Bronchial epithelial cell (primary cell): Measurements from ENCODE around the gene CREBL2. TPM values are rescaled to one million over a fixed set of nuclear protein-coding genes. Genes with fewer than 3 reads are reported as not detected.
"Not testable (repeated sequence)": the region's sequence is repeated elsewhere in the genome, so short reads cannot be mapped to it uniquely, and the experiment has no call there.

Experiments used
- DNase-seq: peaks from one replicate; pipeline ENCODE4 v3.0.0-alpha.2; 2010; ENCODE audit warnings: low read depth
- FAIRE-seq: peaks from 2 replicates; lab custom pipeline; 2011; peaks lifted over from hg19 to GRCh38; lab: Jason Lieb, UNC
- H3K27me3 ChIP-seq: 2 replicates; pipeline ENCODE4 v1.5.1; 2011; ENCODE audit warnings: low read length; ENCODE audit not compliant: control insufficient read depth, insufficient read depth
- H3K36me3 ChIP-seq: 2 replicates; pipeline ENCODE4 v1.5.1; 2011; ENCODE audit warnings: low read length; ENCODE audit not compliant: control insufficient read depth, insufficient read depth
- H3K4me3 ChIP-seq: 2 replicates; pipeline ENCODE4 v1.5.1; 2011; ENCODE audit warnings: mild to moderate bottlenecking, low read depth, low read length, control low read depth
- CTCF ChIP-seq: IDR thresholded peaks from 2 replicates; pipeline ENCODE4 v1.5.1; 2011; ENCODE audit warnings: mild to moderate bottlenecking, moderate library complexity, low read length, control low read depth, inconsistent platforms; ENCODE audit not compliant: insufficient read depth, severe bottlenecking
- total RNA-seq: library from RNA; depleted of rRNA; stranded (reverse); fragments of >200 nt; gene quantifications from 2 replicates; pipeline ENCODE4 v1.2.1, GENCODE V29; 2014

Gene CREBL2
- total RNA-seq, 1 donor from 2014 or later = 17.9 TPM

- no peaks in the 10 kb centered on the region for H3K27me3 ChIP-seq
- H3K4me3 ChIP-seq = no peak overlapping the region
- TF ChIP-seq CTCF = no peak
- DNase-seq = no peak
- no peak for FAIRE-seq
- H3K36me3 ChIP-seq = no peaks in the 10 kb centered on the region
Observed at GRCh38 chr12:12648951-12649650, 37.4 kb downstream of the CREBL2 start.

DNA sequence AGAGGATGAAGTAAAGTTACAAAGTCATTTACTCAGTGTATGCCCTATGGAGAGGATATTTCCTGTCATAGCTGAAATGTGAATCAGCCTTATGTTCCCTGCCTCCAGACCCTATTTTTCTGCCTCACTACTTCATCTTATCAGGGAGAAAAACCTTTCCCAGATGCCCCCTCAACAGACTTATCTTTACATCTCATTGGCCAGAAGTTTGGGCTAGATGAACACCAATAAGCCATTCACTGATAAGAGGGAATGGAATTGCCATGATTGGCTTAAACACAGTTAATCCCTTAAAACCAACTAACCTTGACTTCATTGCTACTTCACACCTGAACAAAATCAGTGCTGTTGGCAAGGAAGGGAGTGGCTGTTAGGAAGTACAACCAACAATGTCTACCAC lies 40.1 kb downstream of the CREBL2 start:
- no peak for FAIRE-seq
- H3K4me3 ChIP-seq = no peak overlapping the region
- H3K36me3 ChIP-seq = no peaks in the 10 kb centered on the region
- TF ChIP-seq CTCF = no peak
- H3K27me3 ChIP-seq = no peaks in the 10 kb centered on the region
- no peak for DNase-seq

DNA sequence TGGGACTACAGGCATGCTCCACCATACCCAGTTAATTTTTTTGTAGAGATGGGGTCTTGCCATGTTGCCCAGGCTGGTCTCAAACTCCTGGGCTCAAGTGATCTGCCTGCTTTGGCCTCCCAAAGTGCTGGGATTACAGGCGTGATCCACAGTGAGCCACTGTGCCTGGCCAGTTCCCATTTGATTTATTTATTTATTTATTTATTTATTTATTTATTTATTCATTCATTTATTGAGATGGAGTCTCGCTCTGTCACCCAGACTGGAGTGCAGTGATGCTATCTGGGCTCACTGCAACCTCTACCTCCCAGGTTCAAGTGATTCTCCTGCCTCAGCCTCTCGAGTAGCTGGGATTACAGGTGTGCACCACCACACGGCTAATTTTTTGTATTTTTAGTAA lies 41.0 kb downstream of the CREBL2 start:
- not testable (repeated sequence) for H3K4me3 ChIP-seq, FAIRE-seq, DNase-seq, H3K27me3 ChIP-seq, H3K36me3 ChIP-seq

DNA sequence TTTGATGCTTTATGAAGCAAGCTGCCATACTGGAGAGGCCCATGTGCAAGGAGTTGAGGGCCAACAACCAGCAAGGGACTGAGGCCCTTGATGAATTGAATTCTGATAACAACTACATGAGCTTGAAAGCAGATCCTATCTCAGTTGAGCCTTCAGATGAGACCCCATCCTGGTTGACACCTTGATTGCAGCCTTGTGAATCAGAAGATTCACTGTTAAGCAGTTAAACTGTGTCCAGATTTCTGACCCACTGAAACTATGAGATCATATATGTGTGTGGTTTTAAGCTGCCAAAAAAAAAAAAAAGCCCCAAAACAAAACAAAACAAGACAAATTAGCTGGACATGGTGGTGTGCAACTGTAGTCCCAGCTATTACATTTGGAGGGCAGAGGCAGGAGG lies 42.2 kb downstream of the CREBL2 start:
- no peaks in the 10 kb centered on the region for H3K27me3 ChIP-seq
- no peaks in the 10 kb centered on the region for H3K36me3 ChIP-seq
- FAIRE-seq (no peak), DNase-seq (no peak)
- no peak for TF ChIP-seq CTCF
- no peak overlapping the region for H3K4me3 ChIP-seq

DNA sequence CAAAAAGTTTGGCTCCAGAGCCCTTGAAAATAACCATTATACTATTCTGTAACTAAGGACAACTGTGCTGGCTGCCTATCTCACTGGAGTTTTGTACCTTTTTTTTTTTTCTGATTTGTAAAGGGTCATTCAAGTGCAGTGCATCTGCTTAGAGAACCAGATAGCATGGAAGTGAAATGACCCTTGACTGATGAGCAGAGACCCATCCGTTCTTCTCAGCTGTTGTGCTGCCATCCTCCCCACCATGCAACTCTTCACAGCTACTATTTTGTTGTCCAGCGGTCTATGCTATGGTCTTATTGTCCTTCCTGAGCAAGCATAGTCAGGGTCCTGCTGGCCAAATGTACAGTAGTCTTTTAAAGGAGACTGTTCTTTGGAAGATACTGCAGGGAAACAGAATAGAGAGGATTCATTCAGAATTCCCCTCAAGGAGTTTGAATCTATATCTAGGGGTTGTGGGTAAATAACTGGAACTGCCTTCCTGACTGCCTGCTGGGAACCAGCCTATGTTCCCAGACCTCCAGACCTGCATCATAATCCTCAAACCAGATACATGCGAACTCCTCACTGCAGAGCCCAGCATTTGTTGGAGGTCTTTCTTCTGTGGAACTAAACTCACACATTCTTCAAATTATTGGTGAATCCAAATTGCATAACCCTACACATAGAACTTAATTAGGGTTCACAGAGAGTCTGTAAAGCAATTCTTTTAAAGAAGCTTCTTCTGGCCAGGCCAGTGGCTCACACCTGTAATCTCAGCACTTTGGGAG lies 43.2 kb downstream of the CREBL2 start:
- TF ChIP-seq CTCF = no peak
- peak; percentile 7 for FAIRE-seq

GRCh38 chr12:12660201-12660600 lies 48.5 kb downstream of the CREBL2 start:
- FAIRE-seq = no peak
- DNase-seq = no peak

More for the DNA sequence above, 43.2 kb downstream of the CREBL2 start:
- Histone ChIP-seq H3K36me3 (no peaks in the 10 kb centered on the region), H3K27me3 (no peaks in the 10 kb centered on the region), H3K4me3 (no peak overlapping the region)
- no peak for DNase-seq

More at GRCh38 chr12:12660201-12660600, 48.5 kb downstream of the CREBL2 start:
- TF ChIP-seq CTCF = no peak
- no peaks in the 10 kb centered on the region for H3K27me3 ChIP-seq
- H3K36me3 ChIP-seq = no peaks in the 10 kb centered on the region
- no peak overlapping the region for H3K4me3 ChIP-seq
